Naive B cell (primary cell): ENCODE measurements around the gene MTCL1. TPM values are rescaled to one million over a fixed set of nuclear protein-coding genes. Genes with fewer than 3 reads are reported as not detected.

Source experiments
- ATAC-seq, 2 donors: fragments of 150-1000 bp; cut with Tn5 transposase; 2 replicates each; pipeline ENCODE4 v1.10.0; 2021; ENCODE audit warnings: low read depth in 2 of 2, mild to moderate bottlenecking in 2 of 2, moderate library complexity in 2 of 2
- DNase-seq: peaks from one replicate; pipeline ENCODE4 v3.0.0; 2022
- H3K27ac Mint-ChIP-seq, 6 donors: one replicate each; pipeline ENCODE4 v1.8.0; 2020 to 2022; ENCODE audit warnings: mild to moderate bottlenecking in 6 of 6, mixed read lengths in 6 of 6, moderate library complexity in 5 of 6, inconsistent platforms in 2 of 6
- H3K27me3 Mint-ChIP-seq, 3 donors: one replicate each; pipeline ENCODE4 v1.8.0; 2021 to 2022; ENCODE audit warnings: mixed read lengths in 3 of 3, mild to moderate bottlenecking in 1 of 3
- H3K36me3 Mint-ChIP-seq, 2 donors: one replicate each; pipeline ENCODE4 v1.8.0; 2020 to 2022; ENCODE audit warnings: mixed read lengths in 2 of 2, inconsistent platforms in 1 of 2, mild to moderate bottlenecking in 1 of 2
- H3K4me1 Mint-ChIP-seq, 3 donors: one replicate each; pipeline ENCODE4 v1.8.0; 2020 to 2022; ENCODE audit warnings: mixed read lengths in 3 of 3, inconsistent platforms in 1 of 3, mild to moderate bottlenecking in 1 of 3, moderate library complexity in 1 of 3
- H3K4me3 Mint-ChIP-seq, 8 donors: one replicate each; pipeline ENCODE4 v1.8.0; 2020 to 2022; ENCODE audit warnings: mild to moderate bottlenecking in 8 of 8, mixed read lengths in 8 of 8, moderate library complexity in 8 of 8, inconsistent platforms in 2 of 8
- H3K9me3 Mint-ChIP-seq, 7 donors: one replicate each; pipeline ENCODE4 v1.8.0; 2020 to 2022; ENCODE audit warnings: mixed read lengths in 7 of 7, mild to moderate bottlenecking in 5 of 7, inconsistent platforms in 2 of 7, moderate library complexity in 1 of 7
- polyA plus RNA-seq, 6 donors: library from polyadenylated mRNA; unstranded; fragments of 300-500 nt; fragmentation: Illumina TruSeq; gene quantifications; one replicate each; pipeline ENCODE4 v1.2.3, GENCODE V29; 2021; ENCODE audit warnings: low read depth in 6 of 6

MTCL1 gene
- polyA plus RNA-seq, 6 donors from 2014 or later = 0.26 to 1.4 (median 0.80) TPM

- no peak for ATAC-seq
- no peak overlapping the region for H3K4me3 Mint-ChIP-seq
- peak overlapping the region in 2 of 6 donors; percentile 58 to 64 for H3K27ac Mint-ChIP-seq
These were observed 39.3 kb downstream of the MTCL1 start for GRCh38 chr18:8744656-8745055.

GRCh38 chr18:8745355-8746014, 40.1 kb downstream of the MTCL1 start:
- Mint-ChIP-seq H3K9me3 (peaks cover 4 to 29% (median 25%) of the 10 kb centered on the region in 7 donors), H3K36me3 (peaks cover 10 to 23% of the 10 kb centered on the region in 2 donors), H3K4me1 (peaks cover 29 to 36% (median 31%) of the 10 kb centered on the region in 3 donors), H3K27me3 (no peaks in the 10 kb centered on the region), H3K27ac (peak overlapping the region in 2 of 6 donors; percentile 39 to 70), H3K4me3 (peak overlapping the region in 2 of 8 donors; percentile 38 to 58)
- ATAC-seq (peak; percentile 26 to 50), DNase-seq (no peak)

More at GRCh38 chr18:8744656-8745055, 39.3 kb downstream of the MTCL1 start:
- Mint-ChIP-seq H3K36me3 (peaks cover 10 to 23% of the 10 kb centered on the region in 2 donors), H3K4me1 (peaks cover 29 to 36% (median 35%) of the 10 kb centered on the region in 3 donors), H3K27me3 (no peaks in the 10 kb centered on the region), H3K9me3 (peaks cover 4 to 32% (median 28%) of the 10 kb centered on the region in 7 donors)
- DNase-seq = no peak

- H3K4me1 Mint-ChIP-seq = peaks cover 29 to 37% (median 32%) of the 10 kb centered on the region in 3 donors
- ATAC-seq = no peak
- DNase-seq = no peak
- H3K36me3 Mint-ChIP-seq = peaks cover 5 to 15% of the 10 kb centered on the region in 2 donors
- peak overlapping the region in 1 of 6 donors; percentile 53 for H3K27ac Mint-ChIP-seq
- H3K27me3 Mint-ChIP-seq = no peaks in the 10 kb centered on the region
- peaks cover 0 to 13% (median 9%) of the 10 kb centered on the region in 7 donors for H3K9me3 Mint-ChIP-seq
- H3K4me3 Mint-ChIP-seq = no peak overlapping the region
These were observed 42.1 kb downstream of the MTCL1 start for GRCh38 chr18:8747440-8747937.

DNA sequence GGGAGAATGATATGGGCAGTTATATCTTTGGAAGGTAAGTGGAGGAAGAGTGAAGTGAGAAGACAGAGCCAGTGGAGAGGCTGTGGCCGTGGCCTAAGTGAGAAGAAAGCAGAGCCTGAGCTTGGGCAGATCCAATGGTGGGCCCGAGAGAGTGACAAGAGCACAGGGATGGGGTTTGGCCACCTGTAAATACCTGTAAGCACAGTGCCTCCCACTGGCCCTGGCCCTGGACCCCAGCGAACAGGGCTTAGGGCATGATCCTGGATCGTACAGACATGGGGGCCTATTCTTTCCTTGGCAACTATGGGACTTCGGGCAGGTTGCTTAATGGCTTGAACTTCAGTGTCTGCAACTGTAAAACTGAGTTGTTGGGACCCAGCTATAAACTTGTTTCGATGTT, 44.1 kb downstream of the MTCL1 start:
- DNase-seq (no peak), ATAC-seq (no peak)
- H3K36me3 Mint-ChIP-seq = peaks cover 5 to 15% of the 10 kb centered on the region in 2 donors
- no peak overlapping the region for H3K27ac Mint-ChIP-seq
- peaks cover 0 to under 1% (median 0%) of the 10 kb centered on the region in 7 donors for H3K9me3 Mint-ChIP-seq
- H3K27me3 Mint-ChIP-seq = no peaks in the 10 kb centered on the region
- peak overlapping the region in 1 of 8 donors; percentile 37 for H3K4me3 Mint-ChIP-seq
- H3K4me1 Mint-ChIP-seq = peaks cover 30 to 43% (median 40%) of the 10 kb centered on the region in 3 donors

- Mint-ChIP-seq H3K9me3 (no peaks in the 10 kb centered on the region), H3K27me3 (no peaks in the 10 kb centered on the region), H3K4me3 (no peak overlapping the region), H3K27ac (no peak overlapping the region), H3K4me1 (peaks cover 36 to 48% (median 42%) of the 10 kb centered on the region in 3 donors), H3K36me3 (peaks cover 0 to 15% of the 10 kb centered on the region in 2 donors)
- no peak for DNase-seq
- no peak for ATAC-seq
These were observed 45.6 kb downstream of the MTCL1 start for GRCh38 chr18:8750954-8751415.

- peak overlapping the region in 1 of 6 donors; percentile 11 for H3K27ac Mint-ChIP-seq
- H3K4me1 Mint-ChIP-seq = peaks cover 35 to 48% (median 45%) of the 10 kb centered on the region in 3 donors
- ATAC-seq (no peak), DNase-seq (no peak)
- H3K36me3 Mint-ChIP-seq = peaks cover 0 to 14% of the 10 kb centered on the region in 2 donors
- no peaks in the 10 kb centered on the region for H3K27me3 Mint-ChIP-seq
- no peaks in the 10 kb centered on the region for H3K9me3 Mint-ChIP-seq
- no peak overlapping the region for H3K4me3 Mint-ChIP-seq
These were observed 46.3 kb downstream of the MTCL1 start for GRCh38 chr18:8751692-8752091.

DNA sequence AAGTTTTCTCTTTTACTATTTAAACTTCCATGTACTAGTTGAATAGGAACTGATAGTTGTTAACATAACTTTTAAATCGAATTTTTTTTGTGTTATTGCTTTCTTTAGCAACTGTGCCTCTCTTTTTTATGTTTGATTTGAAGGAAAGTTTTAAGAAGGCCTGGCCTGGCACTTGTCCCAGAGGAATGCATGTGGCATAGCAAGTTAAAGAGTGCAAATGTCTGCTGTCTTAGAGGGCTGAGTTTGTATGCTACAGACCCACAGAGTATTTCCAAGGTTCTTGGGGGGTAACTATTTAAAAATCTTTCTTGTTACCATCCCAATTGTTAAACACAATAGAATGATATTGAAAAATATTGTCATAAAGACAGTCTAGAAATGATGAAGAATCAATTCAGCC, 47.0 kb downstream of the MTCL1 start:
- no peak for DNase-seq
- Mint-ChIP-seq H3K9me3 (no peaks in the 10 kb centered on the region), H3K27me3 (no peaks in the 10 kb centered on the region), H3K36me3 (peaks cover 0 to 7% of the 10 kb centered on the region in 2 donors), H3K27ac (no peak overlapping the region), H3K4me1 (peaks cover 36 to 49% (median 47%) of the 10 kb centered on the region in 3 donors), H3K4me3 (no peak overlapping the region)
- ATAC-seq = no peak

DNA sequence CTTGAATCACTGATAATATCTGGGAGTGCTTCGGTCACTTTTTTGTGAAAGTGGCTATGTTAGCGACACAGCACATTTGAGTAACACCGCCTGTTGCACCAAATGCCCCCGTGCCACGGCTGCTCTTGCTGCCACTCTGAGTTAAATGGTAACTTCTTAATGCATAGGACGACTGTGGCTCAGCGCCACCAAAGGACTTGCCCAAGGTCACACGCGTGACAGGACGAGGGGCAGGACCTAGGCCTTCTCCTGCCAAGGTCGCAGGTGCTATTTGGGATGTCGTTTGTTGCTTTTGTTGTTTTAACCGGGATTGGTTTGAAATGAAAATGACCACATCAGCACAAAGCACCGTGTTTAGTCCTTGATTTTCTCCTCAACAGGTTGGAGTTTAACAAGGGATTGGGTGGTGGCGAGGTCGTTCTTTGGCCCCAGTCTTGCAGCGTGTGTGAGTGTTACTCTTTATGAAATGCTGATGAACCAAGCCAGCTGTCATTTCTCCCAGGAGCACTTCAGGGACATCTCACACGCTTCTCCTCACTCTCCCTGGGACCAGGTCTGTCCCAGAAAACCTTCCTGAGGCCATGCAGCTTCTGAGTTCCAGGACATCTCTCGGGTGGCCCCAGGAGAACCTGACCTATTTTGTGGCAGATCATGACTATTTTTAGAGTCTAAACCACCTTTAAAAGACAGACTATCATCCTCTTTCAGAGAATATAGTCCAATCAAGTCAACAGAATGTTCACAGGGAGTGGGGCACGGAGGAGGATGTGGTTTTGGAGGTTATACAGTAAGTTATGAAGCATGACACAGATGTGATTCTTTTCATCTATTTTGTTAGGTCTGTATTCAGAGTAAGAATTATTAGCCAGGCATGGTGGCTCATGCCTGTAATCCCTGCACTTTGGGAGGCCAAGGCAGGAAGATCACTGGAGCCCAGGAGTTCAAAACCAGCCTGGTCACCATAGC, 49.9 kb downstream of the MTCL1 start:
- ATAC-seq (peak; percentile 96 to 98), DNase-seq (peak; percentile 73)
- H3K4me3 Mint-ChIP-seq = peak overlapping the region; percentile 4 to 90 (median 82)
- H3K27me3 Mint-ChIP-seq = peaks cover 0 to 7% (median 0%) of the 10 kb centered on the region in 3 donors
- H3K9me3 Mint-ChIP-seq = peaks cover 0 to under 1% (median 0%) of the 10 kb centered on the region in 7 donors
- peak overlapping the region in 5 of 6 donors; percentile 55 to 95 (median 94) for H3K27ac Mint-ChIP-seq
- peaks cover 42 to 54% (median 54%) of the 10 kb centered on the region in 3 donors for H3K4me1 Mint-ChIP-seq
- H3K36me3 Mint-ChIP-seq = no peaks in the 10 kb centered on the region

DNA sequence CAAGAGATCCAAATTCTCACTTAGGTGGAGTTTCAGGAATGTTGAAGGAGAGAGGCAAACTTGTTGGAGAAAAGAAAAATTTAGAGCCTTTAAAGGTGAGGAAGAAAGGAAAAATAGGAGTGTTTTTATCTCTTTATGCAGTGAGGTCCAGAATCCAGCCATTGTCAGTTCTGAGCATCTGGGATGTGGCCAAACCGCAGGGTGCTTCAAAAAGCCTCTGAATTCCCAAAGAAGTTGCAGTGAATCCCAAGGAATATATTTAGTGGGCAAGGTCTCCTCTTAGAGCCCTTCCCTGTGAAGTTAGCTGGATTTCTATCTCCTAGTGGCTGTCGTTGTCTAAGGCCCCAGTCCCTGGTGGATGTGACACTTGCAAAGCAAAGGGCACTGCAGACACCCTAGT, 51.2 kb downstream of the MTCL1 start:
- H3K4me1 Mint-ChIP-seq = peaks cover 42 to 56% (median 51%) of the 10 kb centered on the region in 3 donors
- peak overlapping the region in 3 of 8 donors; percentile 25 to 46 (median 45) for H3K4me3 Mint-ChIP-seq
- peaks cover 0 to 6% of the 10 kb centered on the region in 2 donors for H3K36me3 Mint-ChIP-seq
- DNase-seq (no peak), ATAC-seq (no peak)
- H3K9me3 Mint-ChIP-seq = peaks cover 0 to 7% (median 4%) of the 10 kb centered on the region in 7 donors
- H3K27me3 Mint-ChIP-seq = peaks cover 0 to 7% (median 0%) of the 10 kb centered on the region in 3 donors
- H3K27ac Mint-ChIP-seq = no peak overlapping the region

DNA sequence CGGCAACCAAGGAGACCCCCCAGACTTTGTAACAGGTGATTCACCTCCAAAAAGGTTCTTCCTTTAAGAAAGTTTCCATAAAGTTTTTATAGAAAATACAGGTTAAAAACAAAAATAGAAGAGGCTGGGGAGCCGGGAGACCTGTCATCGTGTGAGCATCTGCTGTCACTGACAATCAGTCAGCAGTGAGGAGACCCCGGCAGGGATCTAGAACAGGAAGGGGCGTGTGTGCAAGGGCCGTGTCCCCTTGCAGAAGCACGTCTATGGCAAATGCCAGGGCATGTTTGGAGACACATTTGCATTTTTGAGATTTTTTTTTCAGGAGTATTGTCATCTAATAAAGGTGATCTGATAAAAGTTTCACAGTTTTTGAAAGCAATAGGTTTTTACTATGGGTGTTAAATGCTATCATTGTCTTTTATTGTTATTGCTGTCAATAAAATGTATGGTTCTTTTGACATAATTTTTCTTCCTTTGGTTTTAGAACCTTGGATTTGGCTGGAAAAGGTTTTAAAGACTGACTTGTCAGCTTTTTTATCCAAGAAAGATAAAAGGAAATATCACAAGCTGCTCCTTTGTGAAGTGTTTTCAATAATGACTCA, 52.1 kb downstream of the MTCL1 start:
- H3K36me3 Mint-ChIP-seq = peaks cover 7 to 15% of the 10 kb centered on the region in 2 donors
- peaks cover 0 to 7% (median 0%) of the 10 kb centered on the region in 3 donors for H3K27me3 Mint-ChIP-seq
- peaks cover 2 to 15% (median 5%) of the 10 kb centered on the region in 7 donors for H3K9me3 Mint-ChIP-seq
- ATAC-seq (no peak), DNase-seq (no peak)
- peak overlapping the region in 1 of 6 donors; percentile 20 for H3K27ac Mint-ChIP-seq
- peaks cover 46 to 61% (median 48%) of the 10 kb centered on the region in 3 donors for H3K4me1 Mint-ChIP-seq
- H3K4me3 Mint-ChIP-seq = peak overlapping the region in 5 of 8 donors; percentile 8 to 63 (median 39)

- DNase-seq = no peak
- peaks cover 9 to 18% of the 10 kb centered on the region in 2 donors for H3K36me3 Mint-ChIP-seq
- ATAC-seq = no peak
- H3K4me3 Mint-ChIP-seq = peak overlapping the region in 1 of 8 donors; percentile 65
- peaks cover 0 to 7% (median 0%) of the 10 kb centered on the region in 3 donors for H3K27me3 Mint-ChIP-seq
- H3K4me1 Mint-ChIP-seq = peaks cover 53 to 64% (median 55%) of the 10 kb centered on the region in 3 donors
- no peak overlapping the region for H3K27ac Mint-ChIP-seq
- peaks cover 2 to 15% (median 5%) of the 10 kb centered on the region in 7 donors for H3K9me3 Mint-ChIP-seq
These were observed 53.1 kb downstream of the MTCL1 start for GRCh38 chr18:8758466-8758865.

- H3K36me3 Mint-ChIP-seq = peaks cover 9 to 18% of the 10 kb centered on the region in 2 donors
- H3K9me3 Mint-ChIP-seq = peaks cover 2 to 15% (median 5%) of the 10 kb centered on the region in 7 donors
- H3K4me3 Mint-ChIP-seq = no peak overlapping the region
- DNase-seq (no peak), ATAC-seq (no peak)
- H3K27me3 Mint-ChIP-seq = peaks cover 0 to 7% (median 0%) of the 10 kb centered on the region in 3 donors
- H3K27ac Mint-ChIP-seq = no peak overlapping the region
- H3K4me1 Mint-ChIP-seq = peaks cover 38 to 43% (median 41%) of the 10 kb centered on the region in 3 donors
These were observed 55.6 kb downstream of the MTCL1 start for GRCh38 chr18:8760984-8761383.
